Natural killer cell (primary cell): Measurements from ENCODE around the gene SPTLC3. TPM values are rescaled to one million over a fixed set of nuclear protein-coding genes. Genes with fewer than 3 reads are reported as not detected.

Experiments
- ATAC-seq, 3 donors: fragments of 150-1000 bp in 2 of 3; fragments of 200-7000 bp in 1 of 3; cut with Tn5 transposase; 1 replicate in 1 of 3; 2 replicates in 2 of 3; pipeline ENCODE4 v1.10.0; 2021; ENCODE audit warnings: mild to moderate bottlenecking in 2 of 3, moderate library complexity in 2 of 3
- DNase-seq, 2 donors: peaks; one replicate each; pipeline versions ENCODE4 v3.0.0 to v3.0.0-alpha.2; 2013 to 2021; ENCODE audit warnings: mixed read lengths in 1 of 2
- H3K27ac ChIP-seq: one replicate; pipeline ENCODE4 v1.5.1; 2013; ENCODE audit warnings: mild to moderate bottlenecking, low read length
- H3K27me3 ChIP-seq: one replicate; pipeline ENCODE4 v1.6.1; 2013; ENCODE audit warnings: low read length; ENCODE audit not compliant: control insufficient read depth, insufficient read depth
- H3K36me3 ChIP-seq: one replicate; pipeline ENCODE4 v1.6.1; 2013; ENCODE audit warnings: low read length; ENCODE audit not compliant: control insufficient read depth, insufficient read depth
- H3K4me1 ChIP-seq: one replicate; pipeline ENCODE4 v1.6.1; 2013; ENCODE audit warnings: low read length; ENCODE audit not compliant: control insufficient read depth, insufficient read depth
- H3K4me3 ChIP-seq: one replicate; pipeline ENCODE4 v1.5.1; 2013; ENCODE audit warnings: low read length
- H3K9me3 ChIP-seq: one replicate; pipeline ENCODE4 v1.6.1; 2013; ENCODE audit warnings: low read length; ENCODE audit not compliant: control insufficient read depth, insufficient read depth
- H3K27ac Mint-ChIP-seq, 2 donors: one replicate each; pipeline ENCODE4 v1.8.0; 2022; ENCODE audit warnings: mild to moderate bottlenecking in 2 of 2, mixed read lengths in 2 of 2, moderate library complexity in 1 of 2
- H3K27me3 Mint-ChIP-seq, 2 donors: one replicate each; pipeline ENCODE4 v1.8.0; 2022; ENCODE audit warnings: low read depth in 2 of 2, mixed read lengths in 2 of 2
- H3K36me3 Mint-ChIP-seq: one replicate; pipeline ENCODE4 v1.8.0; 2022; ENCODE audit warnings: mixed read lengths
- H3K4me1 Mint-ChIP-seq, 2 donors: one replicate each; pipeline ENCODE4 v1.8.0; 2022; ENCODE audit warnings: mixed read lengths in 2 of 2
- H3K4me3 Mint-ChIP-seq: one replicate; pipeline ENCODE4 v1.8.0; 2022; ENCODE audit warnings: mild to moderate bottlenecking, moderate library complexity, mixed read lengths
- H3K9me3 Mint-ChIP-seq, 2 donors: one replicate each; pipeline ENCODE4 v1.8.0; 2022; ENCODE audit warnings: mixed read lengths in 2 of 2
- WGBS: methylation state at CpG from one replicate; pipeline ENCODE4 v1.1.7; 2013; ENCODE audit warnings: missing lambda C conversion rate; ENCODE audit not compliant: insufficient coverage; 5-methylcytosine and 5-hydroxymethylcytosine counted together
- intact Hi-C: fragments of 100-400 bp; cut with micrococcal nuclease; formaldehyde crosslinking; loops from one replicate; pipeline ENCODE4 v1.14.2; 2022
- total RNA-seq, 4 donors: library from RNA; stranded (reverse); fragments of 120-200 nt in 1 of 4; gene quantifications; one replicate each; pipeline versions ENCODE4 v1.2.3 to v1.2.4, GENCODE V29; 2013 to 2022
- TF ChIP-seq, protein P1 (sequence below): fragments of 200-600 bp; IDR thresholded peaks from one replicate; pipeline ENCODE4 v1.8.0; 2022; ENCODE audit warnings: antibody characterized with exemption

SPTLC3 gene
- total RNA-seq, 3 donors from 2014 or later (not counting 1 experiment from before 2014, with no cell fraction given): 1.5 to 4.6 (median 1.9) TPM

DNA sequence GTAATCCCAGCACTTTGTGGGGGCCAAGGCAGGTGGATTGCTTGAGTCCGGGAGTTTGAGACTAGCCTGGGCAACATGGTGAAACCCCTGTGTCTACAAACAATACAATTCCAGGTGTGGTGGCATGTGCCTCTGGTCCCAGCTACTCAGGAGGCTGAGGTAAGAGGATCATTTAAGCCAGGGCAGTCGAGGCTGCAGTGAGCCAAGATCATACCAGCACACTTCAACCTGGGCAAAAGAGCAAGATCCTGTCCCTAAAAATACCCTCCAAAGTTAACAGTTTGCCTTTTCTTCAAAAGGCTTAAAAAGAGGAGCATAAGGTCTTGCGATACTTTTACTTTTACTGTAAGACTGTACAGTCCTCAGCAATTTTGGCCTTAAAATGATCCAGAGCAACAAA is 10.7 kb upstream of the SPTLC3 start:
- no peaks in the 10 kb centered on the region for H3K9me3 ChIP-seq
- 87% methylated on average over 3 of the region's 3 CpGs for WGBS
- H3K4me3 ChIP-seq: no peak overlapping the region
- intact Hi-C loops: no loop called here
- Mint-ChIP-seq H3K36me3 (no peaks in the 10 kb centered on the region), H3K4me3 (no peak overlapping the region), H3K27ac (no peak overlapping the region), H3K4me1 (no peaks in the 10 kb centered on the region), H3K9me3 (no peaks in the 10 kb centered on the region), H3K27me3 (peaks cover 11 to 12% of the 10 kb centered on the region in 2 donors)
- ATAC-seq (no peak), DNase-seq (no peak)
- H3K27ac ChIP-seq: no peak overlapping the region
- no peaks in the 10 kb centered on the region for H3K27me3 ChIP-seq
- TF ChIP-seq, protein P1, sequence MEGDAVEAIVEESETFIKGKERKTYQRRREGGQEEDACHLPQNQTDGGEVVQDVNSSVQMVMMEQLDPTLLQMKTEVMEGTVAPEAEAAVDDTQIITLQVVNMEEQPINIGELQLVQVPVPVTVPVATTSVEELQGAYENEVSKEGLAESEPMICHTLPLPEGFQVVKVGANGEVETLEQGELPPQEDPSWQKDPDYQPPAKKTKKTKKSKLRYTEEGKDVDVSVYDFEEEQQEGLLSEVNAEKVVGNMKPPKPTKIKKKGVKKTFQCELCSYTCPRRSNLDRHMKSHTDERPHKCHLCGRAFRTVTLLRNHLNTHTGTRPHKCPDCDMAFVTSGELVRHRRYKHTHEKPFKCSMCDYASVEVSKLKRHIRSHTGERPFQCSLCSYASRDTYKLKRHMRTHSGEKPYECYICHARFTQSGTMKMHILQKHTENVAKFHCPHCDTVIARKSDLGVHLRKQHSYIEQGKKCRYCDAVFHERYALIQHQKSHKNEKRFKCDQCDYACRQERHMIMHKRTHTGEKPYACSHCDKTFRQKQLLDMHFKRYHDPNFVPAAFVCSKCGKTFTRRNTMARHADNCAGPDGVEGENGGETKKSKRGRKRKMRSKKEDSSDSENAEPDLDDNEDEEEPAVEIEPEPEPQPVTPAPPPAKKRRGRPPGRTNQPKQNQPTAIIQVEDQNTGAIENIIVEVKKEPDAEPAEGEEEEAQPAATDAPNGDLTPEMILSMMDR: no peak
- no peaks in the 10 kb centered on the region for H3K4me1 ChIP-seq
- no peaks in the 10 kb centered on the region for H3K36me3 ChIP-seq

DNA sequence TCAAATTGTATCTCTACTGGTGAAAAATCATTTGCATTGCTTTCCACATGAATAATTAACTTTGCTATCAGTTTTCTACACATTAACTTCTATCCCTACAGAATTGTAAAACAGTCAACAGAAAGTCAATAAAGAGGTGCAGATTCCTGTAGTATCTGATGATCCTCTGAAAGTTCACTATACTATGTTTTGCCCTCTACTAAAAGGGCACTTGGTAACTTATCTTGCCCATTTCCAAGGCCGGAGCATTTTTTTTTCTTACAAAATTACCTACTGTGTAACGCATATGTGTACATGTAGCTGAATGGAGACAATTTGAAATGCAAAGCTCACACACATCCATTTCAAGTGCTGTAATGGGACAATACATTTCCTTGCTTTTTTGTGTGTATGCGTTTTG is 9.6 kb upstream of the SPTLC3 start:
- H3K36me3 ChIP-seq: no peaks in the 10 kb centered on the region
- Mint-ChIP-seq H3K4me3 (no peak overlapping the region), H3K27ac (no peak overlapping the region), H3K9me3 (no peaks in the 10 kb centered on the region), H3K4me1 (no peaks in the 10 kb centered on the region), H3K36me3 (no peaks in the 10 kb centered on the region), H3K27me3 (peaks cover 10 to 11% of the 10 kb centered on the region in 2 donors)
- H3K27ac ChIP-seq: no peak overlapping the region
- DNase-seq (no peak), ATAC-seq (no peak)
- TF ChIP-seq, protein P1: no peak
- intact Hi-C loops: no loop called here
- H3K9me3 ChIP-seq: no peaks in the 10 kb centered on the region
- H3K27me3 ChIP-seq: no peaks in the 10 kb centered on the region
- no CpG with 5 or more reads among the region's 3 CpGs for WGBS
- H3K4me1 ChIP-seq: no peaks in the 10 kb centered on the region
- no peak overlapping the region for H3K4me3 ChIP-seq

DNA sequence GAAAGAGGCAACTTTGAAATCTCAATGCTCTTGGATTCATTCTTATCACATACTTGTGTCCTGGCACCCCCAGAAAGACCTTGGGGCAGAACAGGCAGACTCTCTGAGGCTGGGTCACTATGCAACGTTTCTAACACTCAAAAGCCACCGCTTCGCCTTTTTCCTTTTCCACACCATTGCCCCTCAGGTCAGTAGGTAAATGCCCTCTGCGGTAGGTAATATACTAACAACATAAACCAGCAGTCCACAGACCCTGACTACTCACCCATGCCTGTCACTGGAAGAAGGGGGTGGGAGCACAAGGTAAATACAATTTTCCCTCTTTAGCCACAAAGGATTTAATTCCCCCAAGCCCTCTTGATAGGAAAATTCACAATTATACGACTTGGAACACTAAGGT is 6.5 kb upstream of the SPTLC3 start:
- Mint-ChIP-seq H3K9me3 (no peaks in the 10 kb centered on the region), H3K27me3 (peaks cover 0 to 11% of the 10 kb centered on the region in 2 donors), H3K27ac (no peak overlapping the region), H3K36me3 (no peaks in the 10 kb centered on the region), H3K4me3 (no peak overlapping the region), H3K4me1 (no peaks in the 10 kb centered on the region)
- no peaks in the 10 kb centered on the region for H3K4me1 ChIP-seq
- H3K36me3 ChIP-seq: no peaks in the 10 kb centered on the region
- WGBS: 66% methylated on average over 5 of the region's 5 CpGs
- no peak overlapping the region for H3K4me3 ChIP-seq
- no peak overlapping the region for H3K27ac ChIP-seq
- H3K27me3 ChIP-seq: no peaks in the 10 kb centered on the region
- no peaks in the 10 kb centered on the region for H3K9me3 ChIP-seq
- intact Hi-C loops: no loop called here
- no peak for DNase-seq
- ATAC-seq: no peak
- TF ChIP-seq, protein P1: no peak

DNA sequence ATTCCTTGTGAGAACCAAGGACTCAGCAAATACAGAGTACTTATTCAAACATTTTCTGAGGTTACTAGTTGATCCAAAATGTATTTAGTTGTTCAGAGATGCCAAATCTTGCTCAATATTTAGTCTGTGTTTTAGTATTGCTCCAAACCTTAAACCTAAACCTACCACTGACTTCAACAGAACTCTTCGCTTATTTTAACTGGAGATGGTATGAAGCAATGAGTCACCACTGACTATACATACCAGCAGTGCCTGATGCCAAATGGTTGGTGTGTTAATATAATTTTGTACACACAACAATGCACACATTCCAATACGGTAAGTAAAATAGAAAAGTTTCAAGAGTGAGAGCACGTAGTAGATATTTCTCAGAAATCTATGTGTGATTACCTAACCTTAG is 1.9 kb upstream of the SPTLC3 start:
- intact Hi-C loops: no loop called here
- no peak overlapping the region for H3K27ac ChIP-seq
- H3K27me3 Mint-ChIP-seq: peaks cover 0 to 4% of the 10 kb centered on the region in 2 donors

More for the DNA sequence above, 1.9 kb upstream of the SPTLC3 start:
- Histone ChIP-seq H3K9me3 (no peaks in the 10 kb centered on the region), H3K27me3 (no peaks in the 10 kb centered on the region), H3K4me1 (peaks cover 11% of the 10 kb centered on the region), H3K36me3 (no peaks in the 10 kb centered on the region), H3K4me3 (no peak overlapping the region)
- H3K27ac Mint-ChIP-seq: no peak overlapping the region
- peak overlapping the region; percentile 41 for H3K4me3 Mint-ChIP-seq
- ATAC-seq (no peak), DNase-seq (no peak)
- TF ChIP-seq, protein P1: no peak
- no peaks in the 10 kb centered on the region for H3K36me3 Mint-ChIP-seq
- H3K4me1 Mint-ChIP-seq: peaks cover 30 to 40% of the 10 kb centered on the region in 2 donors
- no peaks in the 10 kb centered on the region for H3K9me3 Mint-ChIP-seq
- no CpG with 5 or more reads among the region's 3 CpGs for WGBS
